B cell (primary cell): ENCODE results near the gene HTRA2.

Experiments
- CTCF ChIP-seq: fragments of 200-600 bp; IDR thresholded peaks from one replicate; pipeline ENCODE4 v1.8.0; 2022; ENCODE audit warnings: antibody characterized with exemption, mild to moderate bottlenecking
- EZH2 ChIP-seq: IDR thresholded peaks from 2 replicates; pipeline ENCODE4 v1.6.1; 2012; ENCODE audit warnings: borderline replicate concordance, low read depth, mild to moderate bottlenecking, moderate library complexity, low read length; ENCODE audit not compliant: insufficient read depth, poor library complexity, severe bottlenecking

- TF ChIP-seq CTCF (no peak), EZH2 (no peak)
Observed at GRCh38 chr2:74522516-74522915, 7.2 kb upstream of the HTRA2 start.
